ENCODE measurements around the gene CREB5. TPM values are rescaled to one million over a fixed set of nuclear protein-coding genes. Genes with fewer than 3 reads are reported as not detected.

Gene CREB5
- total RNA-seq, 1 donor from 2014 or later = 0.80 TPM

GRCh38 chr7:28423918-28424514 lies 11.7 kb downstream of the CREB5 start:
- ATAC-seq (ENCODE audit: low read depth) (no peak), DNase-seq (no peak)
- ChIA-PET POLR2A (no interaction called here), CTCF (no interaction called here)
- no peak for TF ChIP-seq CTCF (IDR thresholded peaks at IDR 0.05)
- H3K9me3 Mint-ChIP-seq = no peaks in the 10 kb centered on the region
- no peaks in the 10 kb centered on the region for H3K4me1 Mint-ChIP-seq
- peaks cover 30% of the 10 kb centered on the region for H3K27me3 Mint-ChIP-seq
- intact Hi-C loops (cut with micrococcal nuclease) = no loop called here
- H3K27ac Mint-ChIP-seq = no peak overlapping the region
- H3K36me3 Mint-ChIP-seq (ENCODE audit: low read depth) = no peaks in the 10 kb centered on the region
- no peak overlapping the region for H3K4me3 Mint-ChIP-seq

- H3K36me3 Mint-ChIP-seq (ENCODE audit: low read depth) = no peaks in the 10 kb centered on the region
- TF ChIP-seq CTCF (IDR thresholded peaks at IDR 0.05) = no peak
- no peak overlapping the region for H3K27ac Mint-ChIP-seq
- H3K4me1 Mint-ChIP-seq = no peaks in the 10 kb centered on the region
- H3K27me3 Mint-ChIP-seq = peaks cover 34% of the 10 kb centered on the region
- no peak for DNase-seq
- ChIA-PET POLR2A (no interaction called here), CTCF (no interaction called here)
- H3K9me3 Mint-ChIP-seq = no peaks in the 10 kb centered on the region
- ATAC-seq (ENCODE audit: low read depth) = no peak
- intact Hi-C loops (cut with micrococcal nuclease) = no loop called here
- no peak overlapping the region for H3K4me3 Mint-ChIP-seq
These were observed 13.2 kb downstream of the CREB5 start for GRCh38 chr7:28425496-28425895.

GRCh38 chr7:28427236-28427635 lies 14.9 kb downstream of the CREB5 start:
- Mint-ChIP-seq H3K4me1 (no peaks in the 10 kb centered on the region), H3K27ac (no peak overlapping the region), H3K27me3 (peaks cover 26% of the 10 kb centered on the region), H3K4me3 (no peak overlapping the region), H3K36me3 (ENCODE audit: low read depth) (no peaks in the 10 kb centered on the region), H3K9me3 (no peaks in the 10 kb centered on the region)
- CTCF ChIA-PET = no interaction called here
- TF ChIP-seq CTCF (IDR thresholded peaks at IDR 0.05) = no peak
- ATAC-seq (ENCODE audit: low read depth) (no peak), DNase-seq (no peak)
- POLR2A ChIA-PET = no interaction called here
- intact Hi-C loops (cut with micrococcal nuclease) = no loop called here

- CTCF ChIA-PET = no interaction called here
- DNase-seq (no peak), ATAC-seq (ENCODE audit: low read depth) (no peak)
- Mint-ChIP-seq H3K4me1 (no peaks in the 10 kb centered on the region), H3K36me3 (ENCODE audit: low read depth) (no peaks in the 10 kb centered on the region), H3K9me3 (no peaks in the 10 kb centered on the region), H3K27me3 (peaks cover 31% of the 10 kb centered on the region), H3K4me3 (no peak overlapping the region), H3K27ac (no peak overlapping the region)
- no peak for TF ChIP-seq CTCF (IDR thresholded peaks at IDR 0.05)
- POLR2A ChIA-PET = no interaction called here
- intact Hi-C loops (cut with micrococcal nuclease) = loop anchor here (10.0 kb wide), 1 partner anchor 56 kb away; no protein-coding TSS in a partner anchor
These were observed 18.3 kb downstream of the CREB5 start for GRCh38 chr7:28430616-28431015.

- ATAC-seq (ENCODE audit: low read depth) = no peak
- CTCF ChIA-PET = interaction anchor here (0.6 kb wide), 1 partner anchor 137 kb away, joined by 3 read pairs; no protein-coding TSS in a partner anchor
These were observed 19.8 kb downstream of the CREB5 start for GRCh38 chr7:28432105-28432504.

More at GRCh38 chr7:28432105-28432504, 19.8 kb downstream of the CREB5 start:
- DNase-seq = no peak
- Mint-ChIP-seq H3K27me3 (peaks cover 32% of the 10 kb centered on the region), H3K4me1 (no peaks in the 10 kb centered on the region), H3K27ac (no peak overlapping the region), H3K4me3 (no peak overlapping the region), H3K9me3 (no peaks in the 10 kb centered on the region), H3K36me3 (ENCODE audit: low read depth) (no peaks in the 10 kb centered on the region)
- POLR2A ChIA-PET = interaction anchor here (0.6 kb wide), 2 partner anchors 298 to 313 kb away, joined by 3 read pairs; no protein-coding TSS in a partner anchor
- no peak for TF ChIP-seq CTCF (IDR thresholded peaks at IDR 0.05)
- intact Hi-C loops (cut with micrococcal nuclease) = loop anchor here (10.0 kb wide), 1 partner anchor 57 kb away; no protein-coding TSS in a partner anchor
